Measurements from ENCODE around the gene C2orf81.

C2orf81 gene

GRCh38 chr2:74401891-74402290, 19.5 kb downstream of the C2orf81 start:
- H3K4me1 Mint-ChIP-seq, result peaks cover 7% of the 10 kb centered on the region
- no peak overlapping the region for H3K27ac Mint-ChIP-seq
- no peaks in the 10 kb centered on the region for H3K27me3 Mint-ChIP-seq
- no peaks in the 10 kb centered on the region for H3K36me3 Mint-ChIP-seq
- ATAC-seq (ENCODE audit: low read depth), result no peak
- DNase-seq (ENCODE audit: low spot score in 2 of 2), result no peak
- H3K4me3 Mint-ChIP-seq, result no peak overlapping the region
- H3K9me3 Mint-ChIP-seq, result no peaks in the 10 kb centered on the region

GRCh38 chr2:74399785-74400184, 21.6 kb downstream of the C2orf81 start:
- peaks cover 3% of the 10 kb centered on the region for H3K27me3 Mint-ChIP-seq
- H3K27ac Mint-ChIP-seq, result no peak overlapping the region
- H3K4me3 Mint-ChIP-seq, result no peak overlapping the region
- peak; percentile 65 for ATAC-seq (ENCODE audit: low read depth)
- no peaks in the 10 kb centered on the region for H3K4me1 Mint-ChIP-seq
- peak in 1 of 2 donors; percentile 23 for DNase-seq (ENCODE audit: low spot score in 2 of 2)
- H3K36me3 Mint-ChIP-seq, result no peaks in the 10 kb centered on the region
- no peaks in the 10 kb centered on the region for H3K9me3 Mint-ChIP-seq

DNA sequence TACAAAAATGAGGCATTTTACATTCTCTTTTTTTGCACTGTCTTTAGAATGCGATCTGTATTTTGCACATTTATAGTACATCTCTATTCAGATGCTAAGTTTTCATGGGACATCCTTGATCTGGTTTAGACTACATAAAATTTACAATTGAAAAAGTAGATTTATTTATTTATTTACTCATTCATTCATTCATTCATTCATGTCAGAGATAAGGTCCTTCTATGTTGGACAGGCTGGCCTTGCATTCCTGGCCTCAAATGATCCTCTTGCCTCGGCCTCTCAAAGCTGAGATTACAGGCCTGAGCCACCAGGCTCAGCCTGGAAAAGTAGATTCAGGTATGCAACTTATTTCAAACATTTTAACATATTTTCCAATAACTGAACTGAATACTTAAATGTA, 25.3 kb downstream of the C2orf81 start:
- Mint-ChIP-seq H3K4me3 (no peak overlapping the region), H3K27ac (no peak overlapping the region), H3K9me3 (no peaks in the 10 kb centered on the region), H3K27me3 (peaks cover 3% of the 10 kb centered on the region), H3K4me1 (peaks cover under 1% of the 10 kb centered on the region), H3K36me3 (no peaks in the 10 kb centered on the region)
- no peak for ATAC-seq (ENCODE audit: low read depth)
- DNase-seq (ENCODE audit: low spot score in 2 of 2), result no peak

DNA sequence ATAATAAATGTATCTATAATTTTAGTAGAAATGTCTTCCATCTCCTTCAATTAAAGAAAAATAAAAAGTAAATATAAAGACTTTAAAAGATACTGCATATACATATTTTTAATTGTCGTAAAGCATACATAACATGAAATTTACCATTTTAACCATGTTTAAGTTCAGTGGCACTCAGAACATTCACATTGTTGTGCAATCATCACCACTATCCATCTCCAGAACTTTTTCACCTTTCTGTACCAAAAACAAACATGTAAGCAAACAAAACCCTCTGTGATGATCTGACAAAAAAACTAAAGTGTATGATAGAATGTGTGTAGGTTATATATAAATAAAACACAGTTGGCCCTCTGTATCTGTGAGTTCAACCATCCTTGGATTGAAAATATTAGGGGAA, 27.9 kb downstream of the C2orf81 start:
- no peak for ATAC-seq (ENCODE audit: low read depth)
- Mint-ChIP-seq H3K9me3 (no peaks in the 10 kb centered on the region), H3K36me3 (no peaks in the 10 kb centered on the region), H3K4me3 (no peak overlapping the region), H3K4me1 (peaks cover 3% of the 10 kb centered on the region), H3K27ac (no peak overlapping the region), H3K27me3 (peaks cover 3% of the 10 kb centered on the region)
- no peak for DNase-seq (ENCODE audit: low spot score in 2 of 2)

GRCh38 chr2:74392449-74392743, 29.0 kb downstream of the C2orf81 start:
- Mint-ChIP-seq H3K4me3 (no peak overlapping the region), H3K9me3 (no peaks in the 10 kb centered on the region), H3K36me3 (no peaks in the 10 kb centered on the region), H3K27me3 (peaks cover 3% of the 10 kb centered on the region), H3K4me1 (peaks cover 3% of the 10 kb centered on the region), H3K27ac (no peak overlapping the region)
- ATAC-seq (ENCODE audit: low read depth) (no peak), DNase-seq (ENCODE audit: low spot score in 2 of 2) (no peak)

GRCh38 chr2:74391580-74392448, 29.6 kb downstream of the C2orf81 start:
- Mint-ChIP-seq H3K36me3 (no peaks in the 10 kb centered on the region), H3K9me3 (no peaks in the 10 kb centered on the region), H3K4me1 (peaks cover 3% of the 10 kb centered on the region), H3K27me3 (peaks cover 3% of the 10 kb centered on the region), H3K4me3 (peak overlapping the region; percentile 97), H3K27ac (peak overlapping the region; percentile 100)
- ATAC-seq (ENCODE audit: low read depth) (peak; percentile 84), DNase-seq (ENCODE audit: low spot score in 2 of 2) (peak; percentile 98 to 99)

DNA sequence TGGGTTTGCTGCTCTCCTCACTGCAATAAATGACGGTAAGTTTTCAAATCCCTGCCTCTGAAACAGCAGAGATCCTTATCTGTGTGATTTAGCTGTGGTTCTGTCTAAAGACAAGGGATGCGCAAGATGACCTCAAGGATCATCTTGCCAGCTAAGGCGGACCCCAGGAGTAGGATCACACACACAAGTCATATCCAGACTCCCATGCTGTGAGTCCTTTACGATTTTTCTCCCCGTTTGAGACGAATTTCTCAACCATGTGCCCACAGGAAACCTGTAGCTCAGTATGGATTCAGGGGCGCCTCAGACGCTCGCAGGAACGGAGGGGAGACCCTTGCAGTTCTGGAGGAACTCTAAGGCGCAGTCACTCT, 30.2 kb downstream of the C2orf81 start:
- ATAC-seq (ENCODE audit: low read depth) (no peak), DNase-seq (ENCODE audit: low spot score in 2 of 2) (no peak)
- peak overlapping the region; percentile 97 for H3K4me3 Mint-ChIP-seq
- peaks cover 3% of the 10 kb centered on the region for H3K27me3 Mint-ChIP-seq
- H3K9me3 Mint-ChIP-seq, result no peaks in the 10 kb centered on the region
- peak overlapping the region; percentile 100 for H3K27ac Mint-ChIP-seq
- H3K4me1 Mint-ChIP-seq, result peaks cover 3% of the 10 kb centered on the region
- no peaks in the 10 kb centered on the region for H3K36me3 Mint-ChIP-seq

GRCh38 chr2:74390606-74391005, 30.8 kb downstream of the C2orf81 start:
- no peaks in the 10 kb centered on the region for H3K36me3 Mint-ChIP-seq
- DNase-seq (ENCODE audit: low spot score in 2 of 2), result no peak
- peaks cover 3% of the 10 kb centered on the region for H3K27me3 Mint-ChIP-seq
- H3K4me3 Mint-ChIP-seq, result peak overlapping the region; percentile 41
- H3K4me1 Mint-ChIP-seq, result peaks cover 3% of the 10 kb centered on the region
- no peaks in the 10 kb centered on the region for H3K9me3 Mint-ChIP-seq
- ATAC-seq (ENCODE audit: low read depth), result no peak
- H3K27ac Mint-ChIP-seq, result no peak overlapping the region

DNA sequence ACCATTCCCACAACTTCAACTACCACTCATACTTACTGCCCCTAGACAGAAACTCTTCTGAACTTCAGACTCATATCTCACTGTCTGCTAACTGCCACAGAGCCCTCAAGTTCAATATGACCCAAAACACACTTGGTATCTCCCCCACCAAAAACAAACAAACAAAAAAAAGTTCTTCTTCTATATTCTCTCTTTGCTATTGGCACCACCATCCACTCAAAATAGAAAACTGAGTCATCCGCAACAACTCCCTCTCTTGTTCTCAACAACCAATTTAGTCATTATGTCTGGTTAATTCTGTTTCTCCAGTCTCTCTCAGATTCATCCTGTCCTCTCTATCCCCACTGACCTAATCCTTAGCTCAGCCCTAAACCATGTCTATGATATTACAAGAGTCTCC, 34.1 kb downstream of the C2orf81 start:
- Mint-ChIP-seq H3K4me1 (peaks cover 5% of the 10 kb centered on the region), H3K4me3 (no peak overlapping the region), H3K27me3 (no peaks in the 10 kb centered on the region), H3K36me3 (peaks cover 3% of the 10 kb centered on the region), H3K9me3 (no peaks in the 10 kb centered on the region), H3K27ac (no peak overlapping the region)
- DNase-seq (ENCODE audit: low spot score in 2 of 2), result no peak
- no peak for ATAC-seq (ENCODE audit: low read depth)

- H3K4me3 Mint-ChIP-seq, result no peak overlapping the region
- H3K4me1 Mint-ChIP-seq, result peaks cover 8% of the 10 kb centered on the region
- no peak overlapping the region for H3K27ac Mint-ChIP-seq
- H3K27me3 Mint-ChIP-seq, result no peaks in the 10 kb centered on the region
- H3K36me3 Mint-ChIP-seq, result peaks cover 3% of the 10 kb centered on the region
- DNase-seq (ENCODE audit: low spot score in 2 of 2), result no peak
- ATAC-seq (ENCODE audit: low read depth), result no peak
- no peaks in the 10 kb centered on the region for H3K9me3 Mint-ChIP-seq
Observed at GRCh38 chr2:74385396-74385795, 36.0 kb downstream of the C2orf81 start.

- DNase-seq (ENCODE audit: low spot score in 2 of 2) (no peak), ATAC-seq (ENCODE audit: low read depth) (no peak)
- Mint-ChIP-seq H3K36me3 (peaks cover 3% of the 10 kb centered on the region), H3K4me1 (peaks cover 13% of the 10 kb centered on the region), H3K27me3 (no peaks in the 10 kb centered on the region), H3K27ac (no peak overlapping the region), H3K4me3 (no peak overlapping the region), H3K9me3 (no peaks in the 10 kb centered on the region)
Observed at GRCh38 chr2:74384051-74384450, 37.4 kb downstream of the C2orf81 start.

DNA sequence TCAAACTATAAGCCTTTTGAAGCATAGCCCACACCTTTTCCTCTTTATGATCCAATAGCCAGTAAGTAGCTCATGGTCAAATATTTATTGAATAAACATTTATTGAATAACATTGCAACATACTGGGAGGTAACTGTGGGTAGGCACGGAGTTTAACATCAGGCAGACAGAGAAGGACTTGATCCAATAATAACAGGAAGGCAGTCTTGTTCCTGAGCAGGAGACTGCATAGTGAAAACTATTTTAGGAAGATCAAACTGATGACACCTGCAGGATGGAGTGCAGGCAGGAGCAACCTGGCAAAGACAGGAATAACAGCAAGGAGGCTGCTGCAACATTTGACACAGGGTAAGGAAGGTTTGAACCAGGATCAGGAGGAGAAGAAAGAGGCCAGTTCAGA, 38.2 kb downstream of the C2orf81 start:
- peaks cover 16% of the 10 kb centered on the region for H3K4me1 Mint-ChIP-seq
- H3K4me3 Mint-ChIP-seq, result no peak overlapping the region
- H3K27me3 Mint-ChIP-seq, result no peaks in the 10 kb centered on the region
- DNase-seq (ENCODE audit: low spot score in 2 of 2) (no peak), ATAC-seq (ENCODE audit: low read depth) (no peak)
- peaks cover 3% of the 10 kb centered on the region for H3K36me3 Mint-ChIP-seq
- H3K9me3 Mint-ChIP-seq, result no peaks in the 10 kb centered on the region
- H3K27ac Mint-ChIP-seq, result no peak overlapping the region

- Mint-ChIP-seq H3K4me3 (no peak overlapping the region), H3K9me3 (no peaks in the 10 kb centered on the region), H3K4me1 (peaks cover 16% of the 10 kb centered on the region), H3K27ac (no peak overlapping the region), H3K27me3 (no peaks in the 10 kb centered on the region), H3K36me3 (peaks cover 9% of the 10 kb centered on the region)
- DNase-seq (ENCODE audit: low spot score in 2 of 2), result no peak
- no peak for ATAC-seq (ENCODE audit: low read depth)
Observed at GRCh38 chr2:74381751-74382150, 39.7 kb downstream of the C2orf81 start.

DNA sequence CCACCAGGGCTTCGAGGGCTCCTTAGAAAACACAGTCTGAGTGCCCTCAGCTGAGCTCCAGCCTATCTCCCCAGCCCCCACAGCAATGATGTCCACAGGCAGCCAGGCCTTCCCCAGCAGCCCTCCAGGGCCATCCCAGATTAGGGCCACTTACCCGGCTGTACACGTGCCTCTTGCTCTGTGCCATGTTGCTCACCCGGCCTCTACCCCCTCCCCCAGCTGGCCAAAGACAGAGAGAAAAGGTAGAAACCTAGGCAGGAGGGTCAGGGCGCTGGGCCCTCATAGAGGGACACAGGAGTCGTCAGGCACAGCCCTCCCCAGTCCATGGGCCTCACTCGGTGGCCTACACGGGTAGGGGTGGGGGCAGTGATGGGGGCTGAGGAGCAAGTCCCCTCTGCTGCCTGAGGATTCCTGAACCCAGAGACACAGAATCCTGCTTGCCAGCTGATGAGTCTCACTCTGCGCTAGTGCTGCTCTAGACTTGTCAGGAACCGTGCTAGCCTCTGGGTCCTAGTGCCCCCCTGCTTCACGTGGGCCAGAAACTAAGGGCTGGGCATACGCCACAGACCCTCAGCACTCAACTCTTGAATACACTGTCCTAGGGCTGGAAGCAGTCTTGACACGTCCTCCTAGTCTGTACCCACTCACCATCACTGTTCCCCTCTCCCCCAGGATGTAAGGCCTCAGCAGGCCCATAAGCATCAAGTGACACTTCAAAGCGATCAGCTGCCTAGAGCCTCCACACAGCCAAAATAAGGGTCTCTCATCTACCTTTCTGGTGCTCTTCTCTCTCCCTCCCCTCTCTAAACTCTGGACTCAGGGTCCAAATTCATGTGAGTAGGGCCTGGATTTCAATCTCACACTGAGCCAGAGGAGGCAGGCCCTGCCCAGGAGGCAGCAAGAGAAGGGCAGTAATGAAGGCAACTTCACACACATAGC, 41.3 kb downstream of the C2orf81 start, which contains the start of gene DCTN1:
Gene DCTN1 (minus strand): TSS at position 461 of the 939 bp plus-strand sequence. CDS start 274 bp downstream, at position 187.
- Mint-ChIP-seq H3K27me3 (no peaks in the 10 kb centered on the region), H3K4me1 (peaks cover 21% of the 10 kb centered on the region), H3K4me3 (peak within 1 kb of the TSS; percentile 6), H3K9me3 (no peaks in the 10 kb centered on the region), H3K27ac (no peak within 1 kb of the TSS), H3K36me3 (peaks cover 19% of the 10 kb centered on the region)
- DNase-seq (ENCODE audit: low spot score in 2 of 2), result no peak
- ATAC-seq (ENCODE audit: low read depth), result no peak
